ENCODE results near the gene CDX2.

DNA sequence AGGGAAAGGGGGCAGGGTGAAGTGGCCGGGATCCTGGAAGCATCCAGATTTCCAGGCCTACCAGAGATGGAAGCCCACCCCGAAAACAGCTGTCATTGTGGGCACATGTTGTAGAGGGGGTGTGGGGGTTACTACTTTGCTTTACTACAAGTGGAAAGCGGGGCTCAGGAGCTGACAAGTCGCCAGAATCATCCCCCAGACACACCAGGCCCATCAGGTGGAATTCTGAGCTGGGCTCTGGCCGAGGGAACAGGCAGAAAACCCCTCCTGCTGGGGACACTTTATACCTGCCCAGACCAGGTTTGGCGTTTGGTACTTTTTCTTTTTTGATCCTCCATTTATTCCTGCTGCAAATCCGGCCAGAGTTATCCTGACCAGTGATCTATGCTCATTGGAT lies 3.8 kb downstream of the CDX2 start:
- TF ChIP-seq REST (IDR thresholded peaks at IDR 0.05; ENCODE audit: insufficient read depth in 1 of 2, low read depth in 2 of 2, low read length in 2 of 2) (no peak), POLR2AphosphoS5 (IDR thresholded peaks at IDR 0.05; ENCODE audit: low read depth, low read length) (no peak), FOXP2 (optimal IDR thresholded peaks at IDR 0.05; ENCODE audit: borderline replicate concordance, extremely low read depth, extremely low read length, insufficient read depth) (no peak), TAF1 (IDR thresholded peaks at IDR 0.05; ENCODE audit: borderline replicate concordance, insufficient read depth, low read length) (no peak)

All from PFSK-1 (cell line).